Lower leg skin (tissue), 4 donors: ENCODE results near the gene PAX1. TPM values are rescaled to one million over a fixed set of nuclear protein-coding genes. Genes with fewer than 3 reads are reported as not detected.

Experiments
- DNase-seq, 2 donors: peaks; one replicate each; pipeline ENCODE4 v3.0.0-alpha.2; 2019; ENCODE audit warnings: low spot score in 2 of 2
- H3K4me3 ChIP-seq: fragments of 200-600 bp; sonication (generic); 2 replicates; pipeline ENCODE4 v1.5.1; 2017; ENCODE audit warnings: mild to moderate bottlenecking, low read depth; ENCODE audit not compliant: poor library complexity, severe bottlenecking
- CTCF ChIP-seq, 3 donors: fragments of 450-650 bp; IDR thresholded peaks; one replicate each; pipeline ENCODE4 v1.5.1; 2016; ENCODE audit warnings: antibody characterized with exemption in 3 of 3, mild to moderate bottlenecking in 3 of 3, moderate library complexity in 2 of 3
- POLR2A ChIP-seq, 2 donors: fragments of 450-650 bp; IDR thresholded peaks; one replicate each; pipeline ENCODE4 v1.6.1; 2016 to 2017; ENCODE audit warnings: antibody characterized with exemption in 2 of 2, mild to moderate bottlenecking in 1 of 2, moderate library complexity in 1 of 2
- WGBS, 2 donors: methylation state at CpG; one replicate each; pipeline ENCODE4 v1.1.5; 2018; 5-methylcytosine and 5-hydroxymethylcytosine counted together
- intact Hi-C: fragments of 100-400 bp; cut with DNase I; formaldehyde crosslinking; loops from one replicate; pipeline ENCODE4 v1.15.0; 2023; ENCODE audit warnings: low total_unique reads
- total RNA-seq, 4 donors: library from RNA; depleted of rRNA; stranded (reverse); fragments of >200 nt; gene quantifications; one replicate each; pipeline ENCODE4 v1.1.0, GENCODE V29; 2016

PAX1 gene
- total RNA-seq, 4 donors from 2014 or later: 0.05 to 2.8 (median 0.19) TPM; not detected in 1

GRCh38 chr20:21670981-21671380 is 34.5 kb upstream of the PAX1 start:
- H3K4me3 ChIP-seq: no peak overlapping the region
- no peak for TF ChIP-seq CTCF (IDR thresholded peaks at IDR 0.05)
- no peak for TF ChIP-seq POLR2A (IDR thresholded peaks at IDR 0.05)
- 78 to 90% methylated on average over 1 of the region's 1 CpG for WGBS, 2 donors
- intact Hi-C loops: no loop called here
- no peak for DNase-seq

DNA sequence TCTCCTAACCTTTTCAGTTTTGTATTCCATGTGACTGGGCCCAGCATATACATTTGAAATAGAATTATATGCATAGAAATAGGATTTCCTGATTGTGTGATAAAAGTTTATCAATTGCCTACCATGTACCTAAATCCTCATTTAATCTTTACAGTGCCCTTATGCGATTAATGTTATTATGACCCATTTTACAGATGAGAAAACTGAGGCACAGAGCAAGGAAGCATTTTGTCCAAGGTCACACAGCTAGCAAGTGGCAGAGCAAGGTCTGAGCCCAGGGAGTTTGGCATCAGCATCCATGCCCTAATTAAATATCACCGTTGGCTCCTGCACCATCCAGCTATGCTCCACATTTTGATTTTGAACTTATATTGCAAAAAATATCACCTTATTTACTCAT is 28.2 kb upstream of the PAX1 start:
- no peak overlapping the region for H3K4me3 ChIP-seq
- TF ChIP-seq CTCF (IDR thresholded peaks at IDR 0.05) (no peak), POLR2A (IDR thresholded peaks at IDR 0.05) (no peak)
- intact Hi-C loops: no loop called here
- no peak for DNase-seq
- 79 to 92% methylated on average over 2 of the region's 2 CpGs for WGBS, 2 donors

DNA sequence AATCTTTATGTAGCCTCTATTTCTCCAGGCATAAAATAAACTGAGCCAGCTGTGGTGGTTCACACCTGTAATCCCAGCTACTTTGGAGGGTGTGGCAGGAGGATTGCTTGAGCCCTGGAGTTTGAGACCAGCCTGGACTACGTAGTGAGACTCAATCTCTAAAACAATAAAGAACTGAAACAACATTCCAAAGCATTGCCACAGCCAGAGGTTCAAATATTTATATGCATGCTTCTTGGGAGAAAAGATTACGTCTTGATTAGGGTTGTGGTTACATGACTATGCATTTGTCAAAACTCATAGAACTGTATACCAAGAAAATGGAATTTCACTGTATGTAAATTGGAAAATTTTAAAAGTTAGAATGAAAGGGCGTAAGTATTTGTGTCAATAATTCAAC is 27.7 kb upstream of the PAX1 start:
- no peak overlapping the region for H3K4me3 ChIP-seq
- no peak for DNase-seq
- whole genome bisulfite sequencing, 2 donors: 52 to 55% methylated on average over 3 of the region's 3 CpGs
- TF ChIP-seq POLR2A (IDR thresholded peaks at IDR 0.05): no peak
- TF ChIP-seq CTCF (IDR thresholded peaks at IDR 0.05): no peak
- intact Hi-C loops: no loop called here

DNA sequence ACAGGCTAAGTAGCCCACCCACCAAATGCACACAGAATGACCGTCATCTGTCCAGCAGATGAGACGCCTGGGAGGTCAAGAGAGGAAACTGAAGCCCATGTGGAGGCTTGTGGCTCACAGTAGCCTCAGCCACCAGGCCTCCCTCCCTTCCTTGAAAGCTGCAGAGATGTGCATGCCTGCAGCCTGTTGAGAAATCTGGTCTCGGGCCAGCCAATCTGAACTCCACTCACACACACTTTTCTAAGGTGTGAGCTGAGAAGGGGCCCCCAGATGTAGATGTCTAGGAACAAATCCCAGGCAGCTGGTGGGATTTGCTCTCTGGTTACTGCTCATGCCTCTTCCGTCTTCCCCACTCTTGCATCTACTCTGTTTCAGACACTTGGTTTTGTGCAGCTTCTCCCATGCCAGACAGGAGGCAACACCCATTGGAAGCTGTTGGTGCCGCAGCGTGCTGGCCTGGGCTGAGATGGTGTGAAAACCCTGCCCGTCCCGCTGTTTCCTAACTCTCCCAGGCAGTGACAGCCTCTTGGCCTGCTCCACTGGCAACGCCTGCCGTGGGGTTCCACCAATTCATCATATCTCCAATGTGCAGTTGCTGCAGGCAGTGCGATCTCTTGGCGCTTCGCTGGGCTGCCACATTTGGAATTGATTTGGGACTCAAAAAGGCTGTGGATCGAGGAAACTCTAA is 24.1 kb upstream of the PAX1 start:
- TF ChIP-seq CTCF (IDR thresholded peaks at IDR 0.05) (no peak), POLR2A (IDR thresholded peaks at IDR 0.05) (no peak)
- peak; percentile 69 to 92 for DNase-seq
- intact Hi-C loops: no loop called here
- H3K4me3 ChIP-seq: no peak overlapping the region
- WGBS, 2 donors: 41 to 42% methylated on average over 14 of the region's 14 CpGs

GRCh38 chr20:21681922-21682318 is 23.5 kb upstream of the PAX1 start:
- 41 to 47% methylated on average over 10 of the region's 10 CpGs for WGBS, 2 donors
- intact Hi-C loops: no loop called here
- no peak overlapping the region for H3K4me3 ChIP-seq
- TF ChIP-seq POLR2A (IDR thresholded peaks at IDR 0.05) (no peak), CTCF (IDR thresholded peaks at IDR 0.05) (no peak)
- no peak for DNase-seq

DNA sequence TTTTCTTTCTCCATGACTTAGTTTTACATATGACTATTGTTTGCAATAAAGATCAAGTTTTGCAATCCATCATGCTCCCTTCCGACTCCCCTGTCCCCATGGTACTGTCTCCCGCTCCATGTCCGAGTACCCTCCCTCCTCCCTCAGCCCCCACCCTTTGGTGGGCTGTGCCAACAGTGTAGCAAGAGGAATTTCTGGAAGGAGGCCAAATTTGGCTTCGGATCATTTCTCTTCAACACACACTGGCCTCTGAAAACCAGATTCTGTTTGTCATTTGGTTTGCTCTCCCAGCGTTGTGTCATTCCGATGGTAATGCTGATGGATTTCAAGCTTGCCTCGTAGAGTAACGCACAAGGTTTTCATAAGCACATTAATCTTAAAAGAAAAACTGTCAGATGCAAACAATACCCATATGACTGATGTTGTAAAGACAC is 22.9 kb upstream of the PAX1 start:
- DNase-seq: peak in 1 of 2 donors; percentile 43
- TF ChIP-seq CTCF (IDR thresholded peaks at IDR 0.05) (no peak), POLR2A (IDR thresholded peaks at IDR 0.05) (no peak)
- whole genome bisulfite sequencing, 2 donors: 46 to 53% methylated on average over 8 of the region's 8 CpGs
- no peak overlapping the region for H3K4me3 ChIP-seq
- intact Hi-C loops: no loop called here
